Transverse colon (tissue), 4 donors: ENCODE data around the gene ICAM4. TPM values are rescaled to one million over a fixed set of nuclear protein-coding genes. Genes with fewer than 3 reads are reported as not detected.

ENCODE experiments used
- DNase-seq: peaks from one replicate; pipeline ENCODE4 v3.0.0-alpha.2; 2019
- H3K27ac ChIP-seq, 4 donors: fragments of 200-600 bp; sonication (generic); 2 replicates each; pipeline ENCODE4 v1.5.1; 2016 to 2018; ENCODE audit warnings: inconsistent platforms in 4 of 4
- H3K27me3 ChIP-seq: fragments of 200-600 bp; sonication (generic); 2 replicates; pipeline ENCODE4 v1.5.1; 2017; ENCODE audit warnings: inconsistent platforms
- H3K36me3 ChIP-seq, 4 donors: fragments of 200-600 bp; sonication (generic); 2 replicates each; pipeline ENCODE4 v1.5.1; 2017 to 2019; ENCODE audit warnings: inconsistent platforms in 4 of 4
- H3K4me1 ChIP-seq, 4 donors: fragments of 200-600 bp; sonication (generic); 2 replicates each; pipeline ENCODE4 v1.5.1; 2017 to 2020; ENCODE audit warnings: inconsistent platforms in 4 of 4
- H3K4me3 ChIP-seq, 4 donors: fragments of 200-600 bp; sonication (generic); 1 replicate in 1 of 4; 2 replicates in 3 of 4; pipeline versions ENCODE4 v1.5.1 to v1.6.1; 2017 to 2019; ENCODE audit warnings: inconsistent platforms in 4 of 4
- H3K9me3 ChIP-seq, 2 donors: fragments of 200-600 bp; sonication (generic); 2 replicates each; pipeline ENCODE4 v1.5.1; 2017 to 2019; ENCODE audit warnings: inconsistent platforms in 2 of 2
- CTCF ChIP-seq, 5 experiments: fragments of 200-600 bp in 3 of 5; fragments of 450-650 bp in 2 of 5; sonication (generic) in 3 of 5; IDR thresholded peaks; 1 replicate in 2 of 5; 2 replicates in 3 of 5; pipeline ENCODE4 v1.5.1; 2016 to 2017; ENCODE audit warnings: antibody characterized with exemption in 5 of 5, inconsistent platforms in 3 of 5, mild to moderate bottlenecking in 2 of 5, moderate library complexity in 1 of 5
- EP300 ChIP-seq: sonication (generic); formaldehyde crosslinking; IDR thresholded peaks from one replicate; pipeline ENCODE4 v1.6.1; 2017; ENCODE audit warnings: antibody characterized with exemption, low read depth
- POLR2A ChIP-seq: fragments of 450-650 bp; IDR thresholded peaks from one replicate; pipeline ENCODE4 v1.6.1; 2016; ENCODE audit warnings: antibody characterized with exemption, mild to moderate bottlenecking, moderate library complexity
- POLR2AphosphoS5 ChIP-seq, 3 donors: sonication (generic); formaldehyde crosslinking; IDR thresholded peaks; one replicate each; pipeline ENCODE4 v1.6.1; 2016; ENCODE audit warnings: antibody characterized with exemption in 3 of 3
- WGBS, 2 donors: methylation state at CpG; one replicate each; pipeline ENCODE4 v1.1.5; 2018; ENCODE audit warnings: low coverage in 1 of 2; 5-methylcytosine and 5-hydroxymethylcytosine counted together
- in situ Hi-C, 4 donors: fragments of 200-750 bp; cut with MboI; loops; one replicate each; pipeline versions ENCODE4 v1.15.0 to v1.15.1; 2017; ENCODE audit warnings: low sequenced_read_pairs in 3 of 4, low pct_ligation_motif_present in 1 of 4, low pct_unique_long_range_greater_than_20kb in 1 of 4
- intact Hi-C: fragments of 100-400 bp; cut with DNase I; formaldehyde crosslinking; loops from one replicate; pipeline ENCODE4 v1.15.1; 2023; ENCODE audit warnings: low total_unique reads
- total RNA-seq, 4 donors: library from RNA; depleted of rRNA; stranded (reverse); fragments of >200 nt; gene quantifications; one replicate each; pipeline ENCODE4 v1.1.0, GENCODE V29; 2016

The ICAM4 gene
- total RNA-seq, 4 donors from 2014 or later = 0.48 to 0.55 TPM; not detected in 2

- in situ Hi-C loops (no loop called here), intact Hi-C loops (no loop called here)
- H3K4me1 ChIP-seq = peaks cover 9 to 25% (median 23%) of the 10 kb centered on the region in 4 donors
- DNase-seq = no peak
- no peak overlapping the region for H3K27ac ChIP-seq
- no peaks in the 10 kb centered on the region for H3K9me3 ChIP-seq
- TF ChIP-seq POLR2A = no peak
- no peak for TF ChIP-seq EP300
- TF ChIP-seq CTCF (IDR thresholded peaks at IDR 0.05) = no peak
- no peak for TF ChIP-seq POLR2AphosphoS5 (IDR thresholded peaks at IDR 0.05)
- no peak overlapping the region for H3K4me3 ChIP-seq
- H3K36me3 ChIP-seq = peaks cover 0 to 21% (median 0%) of the 10 kb centered on the region in 4 donors
- no peaks in the 10 kb centered on the region for H3K27me3 ChIP-seq
- WGBS, 2 donors = 84 to 87% methylated on average over 11 to 28 of the region's 29 CpGs
Measured at GRCh38 chr19:10317045-10317856, 30.5 kb downstream of the ICAM4 start.

- H3K27ac ChIP-seq = no peak overlapping the region
- peaks cover 9 to 31% (median 30%) of the 10 kb centered on the region in 4 donors for H3K4me1 ChIP-seq
- WGBS, 2 donors = 62 to 97% methylated on average over 5 to 14 of the region's 15 CpGs
- no peaks in the 10 kb centered on the region for H3K9me3 ChIP-seq
- intact Hi-C loops = no loop called here
- H3K36me3 ChIP-seq = peaks cover 0 to 24% (median 0%) of the 10 kb centered on the region in 4 donors
- H3K4me3 ChIP-seq = no peak overlapping the region
- no peak for TF ChIP-seq CTCF (IDR thresholded peaks at IDR 0.05)
- TF ChIP-seq POLR2AphosphoS5 (IDR thresholded peaks at IDR 0.05) = no peak
- TF ChIP-seq EP300 = no peak
- no peak for TF ChIP-seq POLR2A
- in situ Hi-C loops = no loop called here
- DNase-seq = no peak
- H3K27me3 ChIP-seq = no peaks in the 10 kb centered on the region
Measured at GRCh38 chr19:10317857-10318462, 31.2 kb downstream of the ICAM4 start.

DNA sequence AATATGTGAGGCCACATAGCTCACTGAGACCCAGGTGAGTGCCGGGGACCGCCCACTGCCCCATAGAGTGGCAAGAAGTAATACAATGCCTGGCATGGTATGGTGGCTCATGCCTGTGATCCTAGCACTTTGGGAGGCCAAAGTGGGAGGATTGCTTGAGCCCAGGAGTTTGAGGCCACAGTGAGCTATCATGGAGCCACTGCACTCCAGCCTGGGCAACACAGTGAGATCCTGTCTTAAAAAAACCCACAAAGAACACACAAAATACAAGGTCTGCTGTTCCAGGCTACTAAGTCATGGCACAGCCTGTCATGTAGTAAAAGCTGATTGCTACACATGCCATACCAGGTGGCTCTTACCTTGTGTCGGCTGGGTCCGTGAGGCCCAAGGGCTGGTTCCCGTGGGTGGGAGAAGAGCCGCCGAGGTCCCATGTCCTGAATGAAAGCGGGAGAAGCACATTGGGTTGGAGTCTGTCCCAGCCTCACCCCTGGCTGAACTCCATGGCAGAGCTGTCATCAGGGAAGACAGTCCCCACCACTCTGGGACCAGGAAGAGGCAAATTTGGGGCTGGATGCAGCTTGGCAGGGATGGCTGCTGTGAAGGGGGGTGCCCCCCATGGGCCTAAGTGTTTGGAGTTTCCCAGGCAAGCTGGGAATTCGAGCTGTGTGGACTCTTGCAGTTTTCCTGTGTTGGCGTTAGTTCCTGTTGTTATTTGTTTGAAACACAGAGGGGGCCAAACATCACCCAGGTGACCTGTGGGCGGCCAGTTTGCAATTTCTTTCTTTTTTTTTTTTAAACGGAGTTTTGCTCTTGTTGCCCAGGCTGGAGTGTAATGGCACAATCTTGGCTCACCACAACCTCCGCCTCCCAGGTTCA lies 32.3 kb downstream of the ICAM4 start:
- WGBS, 2 donors = 90 to 91% methylated on average over 2 to 13 of the region's 13 CpGs
- TF ChIP-seq CTCF (IDR thresholded peaks at IDR 0.05) (no peak), POLR2A (no peak), EP300 (no peak), POLR2AphosphoS5 (IDR thresholded peaks at IDR 0.05) (no peak)
- Histone ChIP-seq H3K4me3 (no peak overlapping the region), H3K36me3 (peaks cover 0 to 24% (median 0%) of the 10 kb centered on the region in 4 donors), H3K27ac (no peak overlapping the region), H3K4me1 (peaks cover 9 to 31% (median 30%) of the 10 kb centered on the region in 4 donors), H3K9me3 (no peaks in the 10 kb centered on the region), H3K27me3 (no peaks in the 10 kb centered on the region)
- in situ Hi-C loops (no loop called here), intact Hi-C loops (no loop called here)
- DNase-seq = no peak
